GM19023 (cell line): ENCODE measurements around the gene RPS6KA1.
A peak's percentile ranks its signal among the peaks of the same experiment; 100 is the strongest.

ENCODE experiments used
- ATAC-seq: cut with Tn5 transposase; IDR thresholded peaks from one replicate; pipeline ENCODE4 v1.9.1; 2021; ENCODE audit warnings: mild to moderate bottlenecking, moderate library complexity; ENCODE audit not compliant: unreplicated experiment

Gene RPS6KA1

GRCh38 chr1:26531651-26532131 lies 2.1 kb downstream of the RPS6KA1 start:
- ATAC-seq, result no peak

GRCh38 chr1:26533951-26534509 lies 4.5 kb downstream of the RPS6KA1 start:
- no peak for ATAC-seq

DNA sequence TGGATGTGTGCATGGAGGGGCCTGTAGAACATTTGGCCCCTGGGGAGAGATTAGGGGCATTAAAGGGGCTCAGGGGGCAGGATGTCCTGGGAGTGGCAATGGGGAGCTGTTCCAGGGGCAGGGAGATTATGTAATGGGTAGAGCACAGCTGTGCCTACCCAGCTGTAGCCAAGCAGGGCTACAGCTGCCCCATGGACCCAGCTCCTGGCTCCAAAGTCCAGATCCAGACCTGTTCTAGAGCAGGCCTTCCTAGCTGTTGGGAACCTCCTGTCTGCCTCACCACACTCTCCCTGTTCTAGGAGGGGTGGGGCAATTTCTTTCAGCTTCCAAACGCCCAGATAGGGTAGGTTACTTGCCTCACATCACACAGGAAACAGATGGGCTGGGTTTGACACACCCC lies 5.6 kb downstream of the RPS6KA1 start:
- no peak for ATAC-seq

GRCh38 chr1:26536081-26536480 lies 6.5 kb downstream of the RPS6KA1 start:
- no peak for ATAC-seq

GRCh38 chr1:26536521-26536920 lies 7.0 kb downstream of the RPS6KA1 start:
- no peak for ATAC-seq

GRCh38 chr1:26537951-26538352 lies 8.4 kb downstream of the RPS6KA1 start:
- ATAC-seq, result no peak

- no peak for ATAC-seq
Observed at GRCh38 chr1:26538480-26539412, 9.2 kb downstream of the RPS6KA1 start.

GRCh38 chr1:26539722-26540121 lies 10.2 kb downstream of the RPS6KA1 start:
- ATAC-seq, result no peak

GRCh38 chr1:26540351-26540750 lies 10.8 kb downstream of the RPS6KA1 start:
- no peak for ATAC-seq

- ATAC-seq, result no peak
Observed at GRCh38 chr1:26541431-26541815, 11.9 kb downstream of the RPS6KA1 start.

GRCh38 chr1:26541816-26542711 lies 12.5 kb downstream of the RPS6KA1 start:
- peak; percentile 54 for ATAC-seq

DNA sequence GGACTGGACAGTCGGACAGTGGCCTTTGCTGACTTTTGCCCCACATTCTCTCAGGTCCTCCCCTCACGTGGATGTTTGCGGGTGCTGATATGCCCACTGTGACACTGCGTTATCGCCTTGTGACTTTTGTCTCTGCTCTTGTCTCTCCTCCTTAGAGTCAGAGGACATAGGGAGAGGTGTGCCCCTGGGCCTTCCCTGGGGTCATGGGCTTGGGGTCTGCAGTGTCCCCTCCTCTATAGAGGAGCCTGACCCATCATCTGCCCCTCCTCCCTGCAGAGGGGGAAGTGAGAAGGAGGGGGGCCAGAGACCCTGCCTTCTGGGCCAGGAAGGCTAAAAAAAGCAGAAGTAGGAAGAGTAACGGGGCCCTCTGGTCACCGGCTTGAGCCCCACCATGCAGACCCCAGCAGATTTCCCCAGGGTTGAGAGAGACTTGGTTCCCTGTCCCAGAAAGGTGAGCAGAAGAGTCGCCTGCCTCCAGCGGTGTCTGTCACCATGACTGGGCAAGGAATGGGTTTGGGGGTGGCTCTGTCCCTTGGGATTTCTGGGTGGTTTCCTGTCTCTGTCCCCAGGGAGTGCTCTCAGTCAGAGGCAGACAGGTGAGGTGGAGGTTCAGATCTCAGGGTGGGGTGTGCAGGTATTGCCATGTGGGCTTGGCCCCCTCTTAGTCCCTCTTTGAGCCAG lies 13.3 kb downstream of the RPS6KA1 start:
- no peak for ATAC-seq

DNA sequence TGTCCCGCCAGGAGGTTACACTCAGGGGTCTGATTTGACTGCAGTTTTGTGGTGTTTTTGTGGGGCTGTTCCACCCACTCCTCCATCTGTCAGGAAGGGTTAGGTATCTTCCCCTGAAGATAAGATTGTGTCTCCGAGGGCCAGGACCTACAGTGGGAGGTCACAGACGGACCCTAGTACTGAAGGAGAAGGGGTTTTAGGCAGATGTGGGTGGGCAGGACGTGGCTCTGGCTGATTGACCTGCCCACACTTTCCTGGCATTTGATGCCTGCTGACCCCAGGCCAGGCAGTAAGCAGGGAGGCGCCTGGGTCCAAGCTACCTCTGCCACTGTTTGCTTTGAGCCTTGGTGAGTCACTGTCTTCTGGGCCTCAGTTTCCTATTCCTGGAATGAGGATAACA lies 13.9 kb downstream of the RPS6KA1 start:
- ATAC-seq, result no peak

- ATAC-seq, result no peak
Observed at GRCh38 chr1:26544126-26544525, 14.6 kb downstream of the RPS6KA1 start.

GRCh38 chr1:26545969-26546323 lies 16.4 kb downstream of the RPS6KA1 start:
- no peak for ATAC-seq

DNA sequence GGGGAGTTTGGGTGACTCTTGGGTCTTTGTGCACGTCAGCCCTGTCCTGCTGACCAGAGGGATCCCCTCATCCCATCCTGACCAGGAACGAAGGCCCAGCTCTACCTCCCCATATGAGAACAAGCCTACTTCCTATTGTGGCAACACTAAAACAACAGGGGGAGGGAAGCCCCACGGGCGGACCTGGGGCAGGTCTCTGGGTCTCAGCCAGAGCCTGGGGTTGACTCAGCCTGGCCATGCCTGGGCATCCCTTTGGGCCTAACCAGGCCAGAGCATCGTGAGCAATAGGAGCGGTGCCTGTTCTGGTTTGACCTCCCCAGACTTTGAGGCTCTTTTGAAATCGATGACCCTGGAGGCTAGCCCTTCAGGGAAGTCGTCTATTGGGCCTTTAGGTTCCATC lies 16.8 kb downstream of the RPS6KA1 start:
- ATAC-seq, result no peak

DNA sequence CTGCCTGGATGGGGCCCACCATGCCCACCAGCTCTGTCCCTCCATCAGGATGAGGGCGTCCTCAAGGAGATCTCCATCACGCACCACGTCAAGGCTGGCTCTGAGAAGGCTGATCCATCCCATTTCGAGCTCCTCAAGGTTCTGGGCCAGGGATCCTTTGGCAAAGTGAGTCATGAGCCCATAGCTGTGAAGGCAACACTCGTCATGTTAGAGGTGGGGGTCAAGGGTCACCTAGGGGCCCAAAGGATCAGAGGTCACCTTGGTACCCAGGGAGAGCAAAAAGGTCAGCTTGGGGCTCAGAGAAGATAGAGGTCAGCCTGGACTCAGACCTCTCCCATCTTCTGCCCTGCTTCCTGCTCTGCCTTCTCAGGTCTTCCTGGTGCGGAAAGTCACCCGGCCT lies 17.3 kb downstream of the RPS6KA1 start:
- ATAC-seq, result no peak

DNA sequence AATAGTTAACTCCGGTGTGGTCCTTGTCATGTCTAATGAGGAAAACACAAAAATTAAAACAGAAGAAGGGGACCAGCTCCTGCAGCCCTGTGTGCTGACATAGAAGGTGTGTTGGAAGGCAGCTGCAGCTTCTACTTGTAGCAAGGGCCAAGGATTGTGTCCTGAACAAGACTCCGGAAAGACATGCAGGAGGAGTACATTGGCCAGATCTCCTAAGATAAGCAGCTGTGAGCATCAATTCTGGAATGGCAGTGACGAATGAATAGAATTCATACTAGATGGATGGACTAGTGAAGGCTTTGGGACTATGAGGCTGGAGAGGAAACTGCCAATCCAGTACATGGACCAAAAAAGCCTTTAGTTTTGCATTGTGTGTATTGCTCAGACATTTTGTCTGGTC lies 19.3 kb downstream of the RPS6KA1 start:
- no peak for ATAC-seq

DNA sequence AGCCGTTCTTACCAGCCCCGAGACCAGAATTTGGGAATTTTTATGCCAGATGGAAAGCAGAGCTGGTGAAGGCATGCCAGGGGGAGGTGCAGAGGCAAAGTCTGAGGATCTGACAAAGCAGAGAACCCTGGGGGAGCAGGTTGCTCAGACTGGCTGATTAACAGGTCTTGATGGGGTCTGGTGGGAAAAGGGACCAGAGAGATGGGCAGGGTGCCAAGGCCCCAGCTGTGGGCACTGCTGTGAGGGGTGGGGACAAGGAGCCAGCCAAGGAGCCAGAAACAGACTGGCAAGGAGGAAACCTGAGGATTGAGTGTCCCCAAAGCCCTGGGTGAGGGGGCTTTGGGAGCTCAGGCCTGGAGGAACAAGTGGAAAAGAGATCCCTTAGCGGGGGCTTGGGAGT lies 21.4 kb downstream of the RPS6KA1 start:
- no peak for ATAC-seq

DNA sequence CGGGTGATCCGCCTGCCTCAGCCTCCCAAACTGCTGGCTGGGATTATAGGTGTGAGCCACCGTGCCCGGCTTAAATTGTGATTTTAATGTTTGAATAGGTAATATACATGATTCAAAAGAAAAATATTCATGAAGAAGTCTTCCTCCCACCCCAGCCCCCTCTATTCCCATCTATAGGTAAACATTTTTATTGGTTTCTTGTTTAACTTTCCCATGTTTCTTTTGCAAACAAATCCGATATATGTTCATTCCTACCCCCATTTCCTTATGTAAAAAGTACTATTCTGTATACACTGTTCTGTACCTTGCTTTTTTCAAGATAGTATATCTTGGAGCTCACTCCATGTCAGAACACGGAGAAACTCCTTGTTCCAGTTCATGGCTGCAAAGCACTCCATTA lies 23.2 kb downstream of the RPS6KA1 start:
- ATAC-seq, result no peak
